ENCODE data around the gene OLFML2A. TPM values are rescaled to one million over a fixed set of nuclear protein-coding genes. Genes with fewer than 3 reads are reported as not detected.

The OLFML2A gene
- total RNA-seq, 6 donors from 2014 or later = 4.2 to 35.6 (median 12.2) TPM

- WGBS, 2 donors = 0% methylated on average over 7 to 68 of the region's 92 CpGs
- Histone ChIP-seq H3K27me3 (no peaks in the 10 kb centered on the region), H3K4me3 (peak within 1 kb of the TSS; percentile 81 to 94 (median 91)), H3K36me3 (peaks cover 20 to 45% (median 34%) of the 10 kb centered on the region in 4 donors), H3K27ac (peak within 1 kb of the TSS; percentile 92 to 95 (median 94)), H3K9me3 (no peaks in the 10 kb centered on the region), H3K4me1 (peaks cover 28 to 46% (median 34%) of the 10 kb centered on the region in 4 donors)
- TF ChIP-seq POLR2AphosphoS5 (IDR thresholded peaks at IDR 0.05) (peak; percentile 91 to 93), CTCF (IDR thresholded peaks at IDR 0.05) (peak in 5 of 6 experiments; percentile 9 to 61 (median 33)), POLR2A (IDR thresholded peaks at IDR 0.05) (peak; percentile 74 to 96 (median 78)), EP300 (IDR thresholded peaks at IDR 0.05) (peak in 1 of 4 donors; percentile 26)
- peak; percentile 98 to 99 for ATAC-seq (ENCODE audit: low FRiP score in 2 of 2)
- peak; percentile 96 to 99 for DNase-seq
These were observed 84.7 kb downstream of the OLFML2A start, which contains the start of the genes ARPC5L and RPL35 for GRCh38 chr9:124861342-124862229. TSS of gene ARPC5L (plus strand) at chr9:124862130. CDS start at chr9:124869291, 7,161 bp downstream. TSS of gene RPL35 (minus strand) at chr9:124861957. CDS start at chr9:124861912, 45 bp downstream.

DNA sequence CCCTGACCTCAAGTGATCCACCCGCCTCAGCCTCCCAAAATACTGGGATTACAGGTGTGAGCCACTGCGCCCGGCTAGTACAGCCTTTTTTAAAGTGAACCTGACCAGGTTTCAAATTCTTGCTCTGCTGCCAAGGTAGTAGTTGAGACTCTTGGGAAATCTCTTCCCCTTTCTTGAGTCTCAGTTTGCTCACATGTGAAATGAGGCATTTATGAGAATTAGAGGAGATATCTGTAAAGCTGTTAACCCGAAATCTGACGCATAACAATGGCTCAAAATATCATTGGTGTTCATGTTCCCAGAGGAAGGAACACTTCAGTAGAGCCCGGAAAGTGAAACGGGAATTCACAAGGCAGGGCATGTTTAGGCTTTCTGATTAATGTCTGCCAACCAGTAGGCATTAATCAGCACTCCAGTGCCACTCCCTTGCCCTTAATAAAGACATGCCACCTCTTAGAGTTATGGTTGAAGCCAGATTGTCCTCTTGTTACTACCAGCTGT is 86.5 kb downstream of the OLFML2A start:
- H3K4me1 ChIP-seq = peaks cover 36 to 57% (median 44%) of the 10 kb centered on the region in 4 donors
- H3K27me3 ChIP-seq = no peaks in the 10 kb centered on the region
- 43 to 45% methylated on average over 7 of the region's 7 CpGs for WGBS, 2 donors
- H3K27ac ChIP-seq = peak overlapping the region; percentile 92 to 95 (median 94)
- TF ChIP-seq EP300 (IDR thresholded peaks at IDR 0.05) (peak in 2 of 4 donors; percentile 42 to 52), POLR2AphosphoS5 (IDR thresholded peaks at IDR 0.05) (peak in 1 of 2 donors; percentile 65), CTCF (IDR thresholded peaks at IDR 0.05) (no peak), POLR2A (IDR thresholded peaks at IDR 0.05) (peak in 1 of 4 donors; percentile 49)
- H3K4me3 ChIP-seq = peak overlapping the region in 1 of 4 donors; percentile 92
- H3K9me3 ChIP-seq = no peaks in the 10 kb centered on the region
- ATAC-seq (ENCODE audit: low FRiP score in 2 of 2) (peak in 1 of 2 donors; percentile 52), DNase-seq (peak in 1 of 2 donors; percentile 69)
- H3K36me3 ChIP-seq = peaks cover 10 to 27% (median 16%) of the 10 kb centered on the region in 4 donors

Other genes starting within 250 kb of the OLFML2A start
- 10 to 100 TPM in 2 of 6 donors, 1 to 10 TPM in 4; 4.2 to 34.6 (median 8.2) TPM for gene NR6A1, start 5.8 kb upstream of the OLFML2A start, total RNA-seq
- 10 to 100 TPM in 2 of 6 donors, 1 to 10 TPM in 3, not detected in 1; 4.1 to 24.1 (median 9.0) TPM for gene WDR38, start 76.3 kb downstream of the OLFML2A start, total RNA-seq
- gene RPL35, start 84.8 kb downstream of the OLFML2A start, total RNA-seq = 1,000 to 10,000 TPM in 2 of 6 donors, 100 to 1,000 TPM in 4; 646 to 1,381 (median 944) TPM
- 10 to 100 TPM; 17.8 to 45.9 (median 34.4) TPM for gene ARPC5L, start 85.0 kb downstream of the OLFML2A start, total RNA-seq
- gene GOLGA1, start 163.9 kb downstream of the OLFML2A start, total RNA-seq = 10 to 100 TPM; 15.5 to 53.4 (median 19.8) TPM

Data from upper lobe of left lung (tissue), 6 donors.